Measurements from ENCODE around the gene FMNL2. TPM values are rescaled to one million over a fixed set of nuclear protein-coding genes. Genes with fewer than 3 reads are reported as not detected.

FMNL2 gene
- total RNA-seq, 1 donor from 2014 or later: 69.7 TPM

GRCh38 chr2:152615177-152615576 is 280.2 kb downstream of the FMNL2 start:
- DNase-seq (ENCODE audit: low read depth): no peak

- DNase-seq (ENCODE audit: low read depth): no peak
Measured at GRCh38 chr2:152617456-152618192, 282.6 kb downstream of the FMNL2 start.

GRCh38 chr2:152618193-152618564 is 283.2 kb downstream of the FMNL2 start:
- no peak for DNase-seq (ENCODE audit: low read depth)

GRCh38 chr2:152620208-152620607 is 285.2 kb downstream of the FMNL2 start:
- no peak for DNase-seq (ENCODE audit: low read depth)

GRCh38 chr2:152620985-152621384 is 286.0 kb downstream of the FMNL2 start:
- no peak for DNase-seq (ENCODE audit: low read depth)

GRCh38 chr2:152622219-152622618 is 287.2 kb downstream of the FMNL2 start:
- no peak for DNase-seq (ENCODE audit: low read depth)

- DNase-seq (ENCODE audit: low read depth): no peak
Measured at GRCh38 chr2:152623076-152623740, 288.2 kb downstream of the FMNL2 start.

- no peak for DNase-seq (ENCODE audit: low read depth)
Measured at GRCh38 chr2:152623775-152624174, 288.8 kb downstream of the FMNL2 start.

- no peak for DNase-seq (ENCODE audit: low read depth)
Measured at GRCh38 chr2:152624805-152625204, 289.8 kb downstream of the FMNL2 start.

GRCh38 chr2:152626911-152627339 is 292.0 kb downstream of the FMNL2 start:
- no peak for DNase-seq (ENCODE audit: low read depth)

- DNase-seq (ENCODE audit: low read depth): peak; percentile 47
Measured at GRCh38 chr2:152627351-152627957, 292.5 kb downstream of the FMNL2 start.

- DNase-seq (ENCODE audit: low read depth): no peak
Measured at GRCh38 chr2:152629202-152629601, 294.2 kb downstream of the FMNL2 start.

GRCh38 chr2:152630466-152630865 is 295.5 kb downstream of the FMNL2 start:
- no peak for DNase-seq (ENCODE audit: low read depth)

- DNase-seq (ENCODE audit: low read depth): no peak
Measured at GRCh38 chr2:152632736-152633135, 297.8 kb downstream of the FMNL2 start.

GRCh38 chr2:152635635-152636298 is 300.8 kb downstream of the FMNL2 start:
- DNase-seq (ENCODE audit: low read depth): peak; percentile 41

GRCh38 chr2:152637251-152637650 is 302.3 kb downstream of the FMNL2 start:
- DNase-seq (ENCODE audit: low read depth): no peak

- DNase-seq (ENCODE audit: low read depth): no peak
Measured at GRCh38 chr2:152638056-152638455, 303.1 kb downstream of the FMNL2 start.

GRCh38 chr2:152638590-152638989 is 303.6 kb downstream of the FMNL2 start:
- DNase-seq (ENCODE audit: low read depth): no peak

- DNase-seq (ENCODE audit: low read depth): no peak
Measured at GRCh38 chr2:152644189-152644873, 309.4 kb downstream of the FMNL2 start.

- DNase-seq (ENCODE audit: low read depth): no peak
Measured at GRCh38 chr2:152646264-152646663, 311.3 kb downstream of the FMNL2 start.

GRCh38 chr2:152646775-152647174 is 311.8 kb downstream of the FMNL2 start:
- peak; percentile 88 for DNase-seq (ENCODE audit: low read depth)

- DNase-seq (ENCODE audit: low read depth): no peak
Measured at GRCh38 chr2:152647552-152647951, 312.6 kb downstream of the FMNL2 start.
